Lower lobe of right lung (tissue), 2 donors: ENCODE data around the gene REEP1. TPM values are rescaled to one million over a fixed set of nuclear protein-coding genes. Genes with fewer than 3 reads are reported as not detected.
A peak's percentile ranks its signal among the peaks of the same experiment; 100 is the strongest.

ENCODE experiments used
- ATAC-seq, 2 donors: fragments of 200-7000 bp; cut with Tn5 transposase; one replicate each; pipeline ENCODE4 v1.9.1; 2020 to 2022; ENCODE audit warnings: mild to moderate bottlenecking in 2 of 2, moderate library complexity in 2 of 2
- DNase-seq: peaks from one replicate; pipeline ENCODE4 v3.0.0-alpha.2; 2020
- H3K27ac ChIP-seq: fragments of 200-600 bp; one replicate; pipeline ENCODE4 v1.8.0; 2022
- H3K27me3 ChIP-seq: fragments of 200-600 bp; one replicate; pipeline ENCODE4 v1.8.0; 2022; ENCODE audit warnings: low read depth
- H3K36me3 ChIP-seq: fragments of 200-600 bp; one replicate; pipeline ENCODE4 v1.8.0; 2022; ENCODE audit warnings: mild to moderate bottlenecking
- H3K4me1 ChIP-seq: fragments of 200-600 bp; one replicate; pipeline ENCODE4 v1.8.0; 2022
- H3K4me3 ChIP-seq: fragments of 200-600 bp; one replicate; pipeline ENCODE4 v1.8.0; 2022; ENCODE audit warnings: mild to moderate bottlenecking
- H3K9me3 ChIP-seq: fragments of 200-600 bp; one replicate; pipeline ENCODE4 v1.8.0; 2022
- CTCF ChIP-seq: fragments of 200-600 bp; IDR thresholded peaks from one replicate; pipeline ENCODE4 v1.8.0; 2022; ENCODE audit warnings: antibody characterized with exemption, mild to moderate bottlenecking
- intact Hi-C: fragments of 100-400 bp; cut with DNase I; formaldehyde crosslinking; loops from one replicate; pipeline ENCODE4 v1.11.0; 2022
- total RNA-seq: library from RNA; stranded (reverse); fragmentation: NEBNext Ultra II Directional; extraction: Animal tissue kit (Norgen Biotek cat#: 25700); gene quantifications from one replicate; pipeline ENCODE4 v1.2.1, GENCODE V29; 2021
- donor health status: DM: no; HTN: yes; CAD: no; lungs with severe emphysema.

Gene REEP1
- total RNA-seq, 1 donor from 2014 or later, result 6.9 TPM

DNA sequence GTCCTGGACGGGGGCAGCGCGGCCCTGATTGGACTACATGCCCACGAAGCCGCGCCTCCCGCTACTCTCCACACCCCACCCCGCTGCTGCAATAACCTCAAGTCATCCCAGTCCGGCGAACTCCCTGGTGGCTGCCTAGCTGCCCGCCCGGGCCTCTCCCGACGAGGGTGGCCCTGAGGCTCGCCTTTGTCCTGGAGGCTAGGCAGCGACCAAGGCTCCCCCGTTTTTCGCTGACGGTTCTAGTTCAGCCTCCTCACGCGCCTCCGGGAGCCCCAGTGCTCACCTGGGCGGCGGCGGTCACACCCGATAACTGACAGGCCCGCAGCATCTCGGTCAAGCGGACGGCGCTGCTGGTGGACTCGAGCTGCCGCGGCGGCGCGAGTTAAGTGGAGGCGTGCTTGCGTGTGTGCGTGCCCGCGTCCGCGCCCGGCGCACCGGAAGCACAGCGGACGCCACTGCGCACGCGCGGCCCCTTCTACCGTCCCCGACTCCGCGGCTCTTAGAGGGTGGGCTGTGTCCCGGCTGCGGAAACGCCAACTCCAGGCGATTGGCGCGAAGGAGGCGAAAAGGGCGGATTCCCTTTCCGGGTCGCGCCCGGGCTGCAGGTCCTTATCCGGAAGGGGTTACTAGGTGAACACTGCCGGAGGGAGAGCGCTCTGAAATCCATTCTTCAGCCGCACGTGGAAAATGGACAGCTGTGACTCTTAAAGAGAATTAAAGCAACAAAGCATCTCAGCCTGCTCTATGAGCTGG, 142.2 kb downstream of the REEP1 start, which contains the start of gene IMMT:
IMMT (minus strand) TSS at position 408 of the 753 bp plus-strand sequence; CDS start at position 328, 80 bp downstream.
- intact Hi-C loops, result no loop called here
- Histone ChIP-seq H3K36me3 (peaks cover 7% of the 10 kb centered on the region), H3K9me3 (no peaks in the 10 kb centered on the region), H3K27ac (peak within 1 kb of the TSS; percentile 98), H3K4me3 (peak within 1 kb of the TSS; percentile 93), H3K4me1 (peaks cover 44% of the 10 kb centered on the region), H3K27me3 (no peaks in the 10 kb centered on the region)
- peak; percentile 97 to 98 for ATAC-seq
- TF ChIP-seq CTCF, result no peak
- peak; percentile 97 for DNase-seq

GRCh38 chr2:86194751-86195054, 142.7 kb downstream of the REEP1 start:
- no peak for TF ChIP-seq CTCF
- Histone ChIP-seq H3K27ac (peak overlapping the region; percentile 98), H3K9me3 (no peaks in the 10 kb centered on the region), H3K36me3 (peaks cover 11% of the 10 kb centered on the region), H3K27me3 (no peaks in the 10 kb centered on the region), H3K4me3 (peak overlapping the region; percentile 93), H3K4me1 (peaks cover 44% of the 10 kb centered on the region)
- intact Hi-C loops, result no loop called here
- DNase-seq, result no peak
- ATAC-seq, result no peak

DNA sequence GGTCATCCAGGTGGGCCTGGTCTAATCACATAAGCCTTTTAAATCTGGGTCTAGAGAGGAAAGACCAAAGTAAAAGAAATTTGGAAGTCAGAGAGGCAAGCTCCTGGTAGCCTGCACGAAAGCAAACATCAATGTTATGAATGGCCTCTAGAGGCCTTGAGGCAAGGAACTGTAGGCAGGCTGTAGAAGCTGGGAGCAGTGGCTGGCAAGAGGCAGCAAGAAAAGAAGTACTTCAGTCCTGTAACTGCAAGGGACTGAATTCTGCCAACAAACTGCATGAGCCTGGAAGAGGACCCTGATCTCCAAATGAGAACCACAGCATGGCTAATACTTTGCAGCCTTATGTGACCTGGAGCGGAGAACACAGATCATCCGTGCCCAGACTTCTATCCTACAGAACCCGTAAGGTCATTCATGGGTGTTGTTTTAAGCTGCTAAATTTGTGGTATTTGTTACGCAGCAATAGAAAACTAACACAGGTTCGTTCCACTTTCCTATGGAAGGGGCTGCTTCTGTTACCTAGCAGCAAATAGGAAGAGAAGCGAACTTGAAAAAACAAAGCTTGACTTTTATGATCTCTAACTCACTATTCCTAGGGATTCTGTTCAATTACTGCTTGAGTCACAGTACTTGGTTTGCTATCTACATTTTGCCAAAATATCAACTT, 143.4 kb downstream of the REEP1 start:
- no peaks in the 10 kb centered on the region for H3K9me3 ChIP-seq
- DNase-seq (no peak), ATAC-seq (no peak)
- H3K27ac ChIP-seq, result peak overlapping the region; percentile 98
- no peaks in the 10 kb centered on the region for H3K27me3 ChIP-seq
- intact Hi-C loops, result no loop called here
- peak overlapping the region; percentile 93 for H3K4me3 ChIP-seq
- peaks cover 44% of the 10 kb centered on the region for H3K4me1 ChIP-seq
- TF ChIP-seq CTCF, result no peak
- peaks cover 11% of the 10 kb centered on the region for H3K36me3 ChIP-seq

- no peaks in the 10 kb centered on the region for H3K27me3 ChIP-seq
- no peak overlapping the region for H3K27ac ChIP-seq
- peaks cover 11% of the 10 kb centered on the region for H3K36me3 ChIP-seq
- no peak for DNase-seq
- peaks cover 61% of the 10 kb centered on the region for H3K4me1 ChIP-seq
- no peak for TF ChIP-seq CTCF
- H3K4me3 ChIP-seq, result no peak overlapping the region
- intact Hi-C loops, result no loop called here
- no peaks in the 10 kb centered on the region for H3K9me3 ChIP-seq
- ATAC-seq, result no peak
Observed at GRCh38 chr2:86189782-86190416, 147.5 kb downstream of the REEP1 start.

- no peak for TF ChIP-seq CTCF
- H3K4me1 ChIP-seq, result peaks cover 51% of the 10 kb centered on the region
Observed at GRCh38 chr2:86186431-86186830, 151.0 kb downstream of the REEP1 start.

More at GRCh38 chr2:86186431-86186830, 151.0 kb downstream of the REEP1 start:
- intact Hi-C loops, result no loop called here
- ATAC-seq (no peak), DNase-seq (no peak)
- Histone ChIP-seq H3K27ac (no peak overlapping the region), H3K9me3 (no peaks in the 10 kb centered on the region), H3K36me3 (peaks cover 7% of the 10 kb centered on the region), H3K4me3 (no peak overlapping the region), H3K27me3 (no peaks in the 10 kb centered on the region)
